GM12875 (cell line): ENCODE results near the gene YPEL4.
"Not testable (repeated sequence)": the region's sequence is repeated elsewhere in the genome, so short reads cannot be mapped to it uniquely, and the experiment has no call there.

ENCODE experiments used
- H3K4me3 ChIP-seq: one replicate; pipeline ENCODE4 v1.5.1; 2011; ENCODE audit warnings: low read depth, low read length, control low read depth
- CTCF ChIP-seq: IDR thresholded peaks from 2 replicates; pipeline ENCODE4 v1.5.1; 2011; ENCODE audit warnings: low read depth, mild to moderate bottlenecking, control low read depth, inconsistent platforms, low read length, moderate library complexity, borderline replicate concordance; ENCODE audit not compliant: insufficient read depth

The YPEL4 gene

GRCh38 chr11:57649826-57650738 lies at the start of gene YPEL4:
Gene YPEL4 (minus strand): TSS chr11:57649912. CDS start chr11:57647107, 2,805 bp downstream.
- TF ChIP-seq CTCF = no peak
- no peak within 1 kb of the TSS for H3K4me3 ChIP-seq

GRCh38 chr11:57698843-57699365 lies 49.2 kb upstream of the YPEL4 start:
- TF ChIP-seq CTCF = no peak
- H3K4me3 ChIP-seq = no peak overlapping the region

- H3K4me3 ChIP-seq = not testable (repeated sequence)
These were observed 40.8 kb upstream of the YPEL4 start for GRCh38 chr11:57690474-57690873.

GRCh38 chr11:57681168-57681567 lies 31.5 kb upstream of the YPEL4 start:
- TF ChIP-seq CTCF = no peak
- no peak overlapping the region for H3K4me3 ChIP-seq

GRCh38 chr11:57680552-57680874 lies 30.8 kb upstream of the YPEL4 start:
- TF ChIP-seq CTCF = no peak
- no peak overlapping the region for H3K4me3 ChIP-seq

- TF ChIP-seq CTCF = no peak
- H3K4me3 ChIP-seq = no peak overlapping the region
These were observed 29.7 kb upstream of the YPEL4 start for GRCh38 chr11:57679396-57679795.

GRCh38 chr11:57675176-57675941 lies 25.6 kb upstream of the YPEL4 start:
- TF ChIP-seq CTCF = no peak
- no peak overlapping the region for H3K4me3 ChIP-seq
